Panc1 (cell line): ENCODE results near the gene NAB2. TPM values are rescaled to one million over a fixed set of nuclear protein-coding genes. Genes with fewer than 3 reads are reported as not detected.

Experiments
- ATAC-seq: fragments of 200-7000 bp; cut with Tn5 transposase; 2 replicates; pipeline ENCODE4 v1.9.1; 2020; ENCODE audit warnings: mild to moderate bottlenecking, moderate library complexity
- BruUV-seq: library from RNA; stranded (reverse); fragments of 400-500 nt; replicated peaks from 2 replicates; lab custom pipeline; 2021; lab: Mats Ljungman, UMichigan
- CTCF ChIA-PET: fragments of 300-600 bp; sonication (Branson Sonifier 250); formaldehyde crosslinking; loops from one replicate; lab custom pipeline; 2022; ENCODE audit warnings: antibody characterized with exemption; lab: Charles Lee
- POLR2A ChIA-PET: fragments of 300-600 bp; sonication (Branson Sonifier 250); formaldehyde crosslinking; loops from one replicate; lab custom pipeline; 2022; ENCODE audit warnings: antibody characterized with exemption; lab: Charles Lee
- DNase-seq: peaks from one replicate; pipeline ENCODE4 v3.0.0-alpha.2; 2010; ENCODE audit warnings: low read depth, low spot score
- H3K27ac ChIP-seq: 2 replicates; pipeline ENCODE4 v1.5.1; 2011; ENCODE audit warnings: mild to moderate bottlenecking, low read length, inconsistent platforms
- H3K27me3 ChIP-seq: fragments of 200-500 bp; sonication (Bioruptor generic); 2 replicates; pipeline ENCODE4 v1.6.0; 2014; ENCODE audit warnings: low read length, inconsistent platforms; ENCODE audit not compliant: control insufficient read depth, insufficient read depth
- H3K36me3 ChIP-seq: fragments of 200-500 bp; sonication (Bioruptor generic); 2 replicates; pipeline ENCODE4 v1.5.1; 2014; ENCODE audit warnings: inconsistent platforms, mild to moderate bottlenecking, low read length, moderate library complexity; ENCODE audit not compliant: control insufficient read depth, insufficient read depth
- H3K4me1 ChIP-seq: 2 replicates; pipeline ENCODE4 v1.5.1; 2011; ENCODE audit warnings: inconsistent platforms, mild to moderate bottlenecking, low read length, moderate library complexity; ENCODE audit not compliant: control insufficient read depth, insufficient read depth
- H3K4me3 ChIP-seq, 2 experiments: 2 replicates each; pipeline ENCODE4 v1.5.1; 2011 to 2012; ENCODE audit warnings: low read depth in 2 of 2, low read length in 2 of 2, mild to moderate bottlenecking in 2 of 2, inconsistent platforms in 1 of 2, moderate library complexity in 1 of 2
- H3K9me3 ChIP-seq: fragments of 200-500 bp; sonication (Bioruptor generic); 2 replicates; pipeline ENCODE4 v1.5.1; 2014; ENCODE audit warnings: low read depth, mild to moderate bottlenecking, inconsistent platforms, low read length, moderate library complexity; ENCODE audit not compliant: control insufficient read depth, insufficient read depth
- POLR2AphosphoS5 ChIP-seq: IDR thresholded peaks from 2 replicates; pipeline ENCODE4 v1.6.1; 2012; ENCODE audit warnings: mild to moderate bottlenecking, low read depth, low read length, moderate library complexity
- SIN3A ChIP-seq: IDR thresholded peaks from 2 replicates; pipeline ENCODE4 v1.6.1; 2012; ENCODE audit warnings: low read depth, mild to moderate bottlenecking, low read length, moderate library complexity, borderline replicate concordance; ENCODE audit not compliant: insufficient read depth
- TCF7L2 ChIP-seq: IDR thresholded peaks from 2 replicates; pipeline ENCODE4 v1.6.1; 2011; ENCODE audit warnings: mild to moderate bottlenecking, low read depth, low read length, inconsistent platforms
- in situ Hi-C: cut with HindIII; loops from 2 replicates; pipeline ENCODE4 v1.10.0; 2016; ENCODE audit warnings: low sequenced_read_pairs, low pct_unique_long_range_greater_than_20kb
- intact Hi-C: fragments of 100-400 bp; cut with micrococcal nuclease; formaldehyde crosslinking; loops from one replicate; pipeline ENCODE4 v1.10.0; 2022; ENCODE audit not compliant: unreplicated experiment
- total RNA-seq: library from RNA; stranded (reverse); gene quantifications from one replicate; pipeline ENCODE4 v1.2.1, GENCODE V29; 2021; ENCODE audit not compliant: unreplicated experiment
- TF ChIP-seq, protein P1 (sequence below), 2 experiments: IDR thresholded peaks; 2 replicates each; pipeline ENCODE4 v1.6.1; 2011 to 2012; ENCODE audit warnings: low read depth in 2 of 2, control low read depth in 1 of 2, low read length in 1 of 2, mild to moderate bottlenecking in 1 of 2, moderate library complexity in 1 of 2; ENCODE audit not compliant: insufficient read depth in 1 of 2
- TF ChIP-seq, protein P2 (sequence below): fragments of 450-650 bp; IDR thresholded peaks from 2 replicates; pipeline ENCODE4 v1.5.1; 2017; ENCODE audit warnings: mild to moderate bottlenecking

Gene NAB2
- total RNA-seq, 1 experiment from 2014 or later: 13.9 TPM

DNA sequence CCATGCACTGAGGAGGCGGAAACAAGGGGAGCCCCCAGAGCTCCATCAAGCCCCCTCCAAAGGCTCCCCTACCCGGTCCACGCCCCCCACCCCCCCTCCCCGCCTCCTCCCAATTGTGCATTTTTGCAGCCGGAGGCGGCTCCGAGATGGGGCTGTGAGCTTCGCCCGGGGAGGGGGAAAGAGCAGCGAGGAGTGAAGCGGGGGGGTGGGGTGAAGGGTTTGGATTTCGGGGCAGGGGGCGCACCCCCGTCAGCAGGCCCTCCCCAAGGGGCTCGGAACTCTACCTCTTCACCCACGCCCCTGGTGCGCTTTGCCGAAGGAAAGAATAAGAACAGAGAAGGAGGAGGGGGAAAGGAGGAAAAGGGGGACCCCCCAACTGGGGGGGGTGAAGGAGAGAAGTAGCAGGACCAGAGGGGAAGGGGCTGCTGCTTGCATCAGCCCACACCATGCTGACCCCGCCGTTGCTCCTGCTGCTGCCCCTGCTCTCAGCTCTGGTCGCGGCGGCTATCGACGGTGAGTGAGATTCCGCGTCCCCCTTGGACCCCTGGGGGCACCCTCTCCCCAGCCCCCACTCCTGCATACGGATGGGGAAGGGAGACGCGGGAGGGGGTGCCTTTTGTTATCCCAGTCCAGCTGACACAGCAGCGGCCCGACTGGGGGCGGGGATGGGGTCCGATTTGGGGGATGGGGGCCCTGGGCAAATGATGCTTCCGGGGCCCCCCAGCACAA, 39.8 kb downstream of the NAB2 start:
- Histone ChIP-seq H3K27me3 (0 out of 2 replicates have a peak, but pooled peaks cover 3% of the 10 kb centered on the region), H3K4me1 (0 out of 2 replicates have a peak, but pooled peaks cover 5% of the 10 kb centered on the region), H3K36me3 (no peaks in the 10 kb centered on the region), H3K4me3 (peak overlapping the region; percentile 78 to 81), H3K9me3 (peaks cover 2% of the 10 kb centered on the region; the same call in 1 of the 2 replicates), H3K27ac (no peak overlapping the region)
- CTCF ChIA-PET: interaction anchor here (0.6 to 1.3 kb wide), 7 partner anchors 17 to 115 kb away, joined by 3 to 10 read pairs (median 5); partner anchors contain the start of gene TAC3
- ATAC-seq (no peak), DNase-seq (no peak)
- TF ChIP-seq TCF7L2 (no peak), POLR2AphosphoS5 (no peak), SIN3A (no peak)
- TF ChIP-seq, protein P1, sequence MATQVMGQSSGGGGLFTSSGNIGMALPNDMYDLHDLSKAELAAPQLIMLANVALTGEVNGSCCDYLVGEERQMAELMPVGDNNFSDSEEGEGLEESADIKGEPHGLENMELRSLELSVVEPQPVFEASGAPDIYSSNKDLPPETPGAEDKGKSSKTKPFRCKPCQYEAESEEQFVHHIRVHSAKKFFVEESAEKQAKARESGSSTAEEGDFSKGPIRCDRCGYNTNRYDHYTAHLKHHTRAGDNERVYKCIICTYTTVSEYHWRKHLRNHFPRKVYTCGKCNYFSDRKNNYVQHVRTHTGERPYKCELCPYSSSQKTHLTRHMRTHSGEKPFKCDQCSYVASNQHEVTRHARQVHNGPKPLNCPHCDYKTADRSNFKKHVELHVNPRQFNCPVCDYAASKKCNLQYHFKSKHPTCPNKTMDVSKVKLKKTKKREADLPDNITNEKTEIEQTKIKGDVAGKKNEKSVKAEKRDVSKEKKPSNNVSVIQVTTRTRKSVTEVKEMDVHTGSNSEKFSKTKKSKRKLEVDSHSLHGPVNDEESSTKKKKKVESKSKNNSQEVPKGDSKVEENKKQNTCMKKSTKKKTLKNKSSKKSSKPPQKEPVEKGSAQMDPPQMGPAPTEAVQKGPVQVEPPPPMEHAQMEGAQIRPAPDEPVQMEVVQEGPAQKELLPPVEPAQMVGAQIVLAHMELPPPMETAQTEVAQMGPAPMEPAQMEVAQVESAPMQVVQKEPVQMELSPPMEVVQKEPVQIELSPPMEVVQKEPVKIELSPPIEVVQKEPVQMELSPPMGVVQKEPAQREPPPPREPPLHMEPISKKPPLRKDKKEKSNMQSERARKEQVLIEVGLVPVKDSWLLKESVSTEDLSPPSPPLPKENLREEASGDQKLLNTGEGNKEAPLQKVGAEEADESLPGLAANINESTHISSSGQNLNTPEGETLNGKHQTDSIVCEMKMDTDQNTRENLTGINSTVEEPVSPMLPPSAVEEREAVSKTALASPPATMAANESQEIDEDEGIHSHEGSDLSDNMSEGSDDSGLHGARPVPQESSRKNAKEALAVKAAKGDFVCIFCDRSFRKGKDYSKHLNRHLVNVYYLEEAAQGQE (IDR thresholded peaks at IDR 0.05; ENCODE audit: insufficient read depth in 1 of 2, low read depth in 2 of 2, low read length in 1 of 2): no peak
- TF ChIP-seq, protein P2, sequence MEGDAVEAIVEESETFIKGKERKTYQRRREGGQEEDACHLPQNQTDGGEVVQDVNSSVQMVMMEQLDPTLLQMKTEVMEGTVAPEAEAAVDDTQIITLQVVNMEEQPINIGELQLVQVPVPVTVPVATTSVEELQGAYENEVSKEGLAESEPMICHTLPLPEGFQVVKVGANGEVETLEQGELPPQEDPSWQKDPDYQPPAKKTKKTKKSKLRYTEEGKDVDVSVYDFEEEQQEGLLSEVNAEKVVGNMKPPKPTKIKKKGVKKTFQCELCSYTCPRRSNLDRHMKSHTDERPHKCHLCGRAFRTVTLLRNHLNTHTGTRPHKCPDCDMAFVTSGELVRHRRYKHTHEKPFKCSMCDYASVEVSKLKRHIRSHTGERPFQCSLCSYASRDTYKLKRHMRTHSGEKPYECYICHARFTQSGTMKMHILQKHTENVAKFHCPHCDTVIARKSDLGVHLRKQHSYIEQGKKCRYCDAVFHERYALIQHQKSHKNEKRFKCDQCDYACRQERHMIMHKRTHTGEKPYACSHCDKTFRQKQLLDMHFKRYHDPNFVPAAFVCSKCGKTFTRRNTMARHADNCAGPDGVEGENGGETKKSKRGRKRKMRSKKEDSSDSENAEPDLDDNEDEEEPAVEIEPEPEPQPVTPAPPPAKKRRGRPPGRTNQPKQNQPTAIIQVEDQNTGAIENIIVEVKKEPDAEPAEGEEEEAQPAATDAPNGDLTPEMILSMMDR: no peak
- in situ Hi-C loops (no loop called here), intact Hi-C loops (no loop called here)
- POLR2A ChIA-PET: interaction anchor here (0.5 to 0.7 kb wide), 3 partner anchors 10 to 402 kb away, joined by 3 to 5 read pairs (median 3); no protein-coding TSS in a partner anchor
- no TSS peak for BruUV-seq

DNA sequence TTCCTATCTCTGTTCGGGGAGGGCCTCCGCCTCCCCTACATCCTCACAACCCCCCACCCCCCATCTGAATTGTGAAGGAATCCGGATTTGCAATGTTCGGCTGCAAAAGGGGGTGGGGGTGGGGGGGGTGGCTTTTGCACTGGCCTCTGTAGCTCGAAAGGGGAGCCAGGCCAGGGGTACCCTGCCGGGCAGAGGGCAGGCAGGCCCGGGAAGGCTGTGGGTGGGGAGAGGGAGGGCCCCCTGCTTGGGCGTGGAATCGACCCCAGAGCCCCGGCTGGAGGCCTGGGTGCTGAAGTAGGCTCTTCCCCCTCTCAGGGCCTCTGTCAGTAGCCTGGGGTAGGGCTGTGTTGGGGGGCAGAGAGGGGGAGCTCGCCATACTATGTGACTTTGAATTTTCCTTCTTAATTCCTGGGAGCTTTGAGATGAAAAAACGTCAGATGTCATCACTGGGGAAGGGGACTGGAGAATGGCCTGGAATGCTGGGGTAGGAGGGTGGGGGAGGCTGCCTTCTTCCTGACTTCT, 40.5 kb downstream of the NAB2 start:
- 0 out of 2 replicates have a peak, but pooled peaks cover 5% of the 10 kb centered on the region for H3K4me1 ChIP-seq
- H3K27me3 ChIP-seq: 0 out of 2 replicates have a peak, but pooled peaks cover 3% of the 10 kb centered on the region
- ChIA-PET CTCF (interaction anchor here (0.7 kb wide), 1 partner anchor 46 kb away, joined by 3 read pairs; no protein-coding TSS in a partner anchor), POLR2A (no interaction called here)
- ATAC-seq (no peak), DNase-seq (no peak)
- BruUV-seq: no TSS peak
- H3K27ac ChIP-seq: no peak overlapping the region
- in situ Hi-C loops: no loop called here
- no peaks in the 10 kb centered on the region for H3K9me3 ChIP-seq
- TF ChIP-seq, protein P1 (IDR thresholded peaks at IDR 0.05; ENCODE audit: insufficient read depth in 1 of 2, low read depth in 2 of 2, low read length in 1 of 2): no peak
- no peak for TF ChIP-seq TCF7L2
- TF ChIP-seq POLR2AphosphoS5: no peak
- TF ChIP-seq, protein P2: no peak
- TF ChIP-seq SIN3A: no peak
- no peaks in the 10 kb centered on the region for H3K36me3 ChIP-seq
- intact Hi-C loops: no loop called here
- peak overlapping the region; percentile 78 to 81 for H3K4me3 ChIP-seq
